ENCODE results near the gene TPST2. TPM values are rescaled to one million over a fixed set of nuclear protein-coding genes. Genes with fewer than 3 reads are reported as not detected.

TPST2 gene
- total and polyA plus RNA-seq, 2 donors (not counting 3 experiments of a cell fraction or from before 2014, with no cell fraction given): 49.4 to 121 TPM

- TF ChIP-seq EZH2 (IDR thresholded peaks at IDR 0.05; ENCODE audit: borderline replicate concordance, low read depth, low read length, severe bottlenecking) (no peak), POLR2A (IDR thresholded peaks at IDR 0.05; ENCODE audit: low read depth, low read length) (no peak), FOS (IDR thresholded peaks at IDR 0.05; ENCODE audit: borderline replicate concordance, insufficient read depth, low read length) (no peak), MAX (IDR thresholded peaks at IDR 0.05; ENCODE audit: insufficient read depth, insufficient read length) (no peak), GATA2 (IDR thresholded peaks at IDR 0.05; ENCODE audit: insufficient read depth, insufficient read length, low read depth, low read length) (no peak), MYC (IDR thresholded peaks at IDR 0.05; ENCODE audit: low read depth, low read length) (no peak), JUN (IDR thresholded peaks at IDR 0.05; ENCODE audit: borderline replicate concordance, insufficient read depth, insufficient read length, low read depth) (no peak), POLR2AphosphoS5 (IDR thresholded peaks at IDR 0.05; ENCODE audit: insufficient read depth, low read depth, low read length) (no peak)
- no TSS peak for BruUV-seq (replicated peaks)
- H3K27ac ChIP-seq (ENCODE audit: insufficient read depth, low read depth, low read length): no peak overlapping the region
- ChIA-PET POLR2A (no interaction called here), CTCF (interaction anchor here (1.9 kb wide), 1 partner anchor 51 kb away, joined by 5 read pairs; no protein-coding TSS in a partner anchor)
- H3K9me1 ChIP-seq (replicated peaks; ENCODE audit: control insufficient read depth, extremely low read depth, insufficient read depth, low read length): no peaks in the 10 kb centered on the region
- no peaks in the 10 kb centered on the region for H3K36me3 ChIP-seq (ENCODE audit: control insufficient read depth in 2 of 2, extremely low read depth in 1 of 2, insufficient read depth in 2 of 2, low read length in 2 of 2)
- intact Hi-C loops (cut with micrococcal nuclease): no loop called here
- peaks cover 11% of the 10 kb centered on the region for H3K4me1 ChIP-seq (ENCODE audit: control insufficient read depth, extremely low read depth, insufficient read depth, low read length)
- H3K4me3 ChIP-seq (replicated peaks in 1 of 3; ENCODE audit: insufficient read depth in 1 of 3, low read depth in 1 of 3, low read length in 3 of 3): no peak overlapping the region
- FAIRE-seq: no peak
- peaks cover 8% of the 10 kb centered on the region for H3K79me2 ChIP-seq (ENCODE audit: control insufficient read depth, insufficient read depth, low read length)
- no peak overlapping the region for H3K4me2 ChIP-seq (ENCODE audit: insufficient read depth, low read length)
- no peak overlapping the region for H3K9ac ChIP-seq (replicated peaks; ENCODE audit: extremely low read depth, insufficient read depth, low read length)
- H3K9me3 ChIP-seq (replicated peaks; ENCODE audit: control insufficient read depth, insufficient read depth, low read length): no peaks in the 10 kb centered on the region
- H3K27me3 ChIP-seq (ENCODE audit: control insufficient read depth in 2 of 2, insufficient read depth in 2 of 2, low read length in 2 of 2): peaks cover 4 to 7% of the 10 kb centered on the region in 2 experiments
- DNase-seq (ENCODE audit: low read depth, low spot score): no peak
- no peaks in the 10 kb centered on the region for H4K20me1 ChIP-seq (replicated peaks; ENCODE audit: control insufficient read depth, extremely low read depth, insufficient read depth, low read length)
- H2AFZ ChIP-seq (ENCODE audit: low read depth, low read length): no peak overlapping the region
- dilution Hi-C loops (cut with MboI; ENCODE audit: extremely low pct_ligation_motif_present, low sequenced_read_pairs): no loop called here
These were observed 3.8 kb upstream of the TPST2 start for GRCh38 chr22:26593763-26594162.

- Histone ChIP-seq H3K9me3 (replicated peaks; ENCODE audit: control insufficient read depth, insufficient read depth, low read length) (no peaks in the 10 kb centered on the region), H3K9me1 (replicated peaks; ENCODE audit: control insufficient read depth, extremely low read depth, insufficient read depth, low read length) (no peaks in the 10 kb centered on the region), H3K9ac (replicated peaks; ENCODE audit: extremely low read depth, insufficient read depth, low read length) (no peak overlapping the region), H2AFZ (ENCODE audit: low read depth, low read length) (no peak overlapping the region), H3K27ac (ENCODE audit: insufficient read depth, low read depth, low read length) (no peak overlapping the region), H3K27me3 (ENCODE audit: control insufficient read depth in 2 of 2, insufficient read depth in 2 of 2, low read length in 2 of 2) (peaks cover 4 to 7% of the 10 kb centered on the region in 2 experiments), H3K4me3 (replicated peaks in 1 of 3; ENCODE audit: insufficient read depth in 1 of 3, low read depth in 1 of 3, low read length in 3 of 3) (no peak overlapping the region), H4K20me1 (replicated peaks; ENCODE audit: control insufficient read depth, extremely low read depth, insufficient read depth, low read length) (no peaks in the 10 kb centered on the region), H3K4me2 (ENCODE audit: insufficient read depth, low read length) (no peak overlapping the region), H3K36me3 (ENCODE audit: control insufficient read depth in 2 of 2, extremely low read depth in 1 of 2, insufficient read depth in 2 of 2, low read length in 2 of 2) (no peaks in the 10 kb centered on the region), H3K79me2 (ENCODE audit: control insufficient read depth, insufficient read depth, low read length) (peaks cover 19% of the 10 kb centered on the region), H3K4me1 (ENCODE audit: control insufficient read depth, extremely low read depth, insufficient read depth, low read length) (peaks cover 14% of the 10 kb centered on the region)
- CTCF ChIA-PET: interaction anchor here (0.7 kb wide), 1 partner anchor 1380 kb away, joined by 4 read pairs; no protein-coding TSS in a partner anchor
- POLR2A ChIA-PET: no interaction called here
- FAIRE-seq (no peak), DNase-seq (ENCODE audit: low read depth, low spot score) (no peak)
- no TSS peak for BruUV-seq (replicated peaks)
- intact Hi-C loops (cut with micrococcal nuclease) (no loop called here), dilution Hi-C loops (cut with MboI; ENCODE audit: extremely low pct_ligation_motif_present, low sequenced_read_pairs) (no loop called here)
- TF ChIP-seq EZH2 (IDR thresholded peaks at IDR 0.05; ENCODE audit: borderline replicate concordance, low read depth, low read length, severe bottlenecking) (no peak), JUN (IDR thresholded peaks at IDR 0.05; ENCODE audit: borderline replicate concordance, insufficient read depth, insufficient read length, low read depth) (no peak), MAX (IDR thresholded peaks at IDR 0.05; ENCODE audit: insufficient read depth, insufficient read length) (no peak), POLR2A (IDR thresholded peaks at IDR 0.05; ENCODE audit: low read depth, low read length) (no peak), GATA2 (IDR thresholded peaks at IDR 0.05; ENCODE audit: insufficient read depth, insufficient read length, low read depth, low read length) (no peak), FOS (IDR thresholded peaks at IDR 0.05; ENCODE audit: borderline replicate concordance, insufficient read depth, low read length) (no peak), MYC (IDR thresholded peaks at IDR 0.05; ENCODE audit: low read depth, low read length) (no peak), CTCF (IDR thresholded peaks at IDR 0.05; ENCODE audit: extremely low read depth in 1 of 2, insufficient read depth in 1 of 2, low read depth in 1 of 2, low read length in 2 of 2) (no peak), POLR2AphosphoS5 (IDR thresholded peaks at IDR 0.05; ENCODE audit: insufficient read depth, low read depth, low read length) (no peak)
These were observed 2.5 kb upstream of the TPST2 start for GRCh38 chr22:26592421-26592891.
